IPS DF 19.7 (cell line): ENCODE measurements around the gene NUP88.

Experiments
- DNase-seq: peaks from one replicate; pipeline ENCODE4 v3.0.0-alpha.2; 2013; ENCODE audit warnings: low read depth, low spot score

Gene NUP88

DNA sequence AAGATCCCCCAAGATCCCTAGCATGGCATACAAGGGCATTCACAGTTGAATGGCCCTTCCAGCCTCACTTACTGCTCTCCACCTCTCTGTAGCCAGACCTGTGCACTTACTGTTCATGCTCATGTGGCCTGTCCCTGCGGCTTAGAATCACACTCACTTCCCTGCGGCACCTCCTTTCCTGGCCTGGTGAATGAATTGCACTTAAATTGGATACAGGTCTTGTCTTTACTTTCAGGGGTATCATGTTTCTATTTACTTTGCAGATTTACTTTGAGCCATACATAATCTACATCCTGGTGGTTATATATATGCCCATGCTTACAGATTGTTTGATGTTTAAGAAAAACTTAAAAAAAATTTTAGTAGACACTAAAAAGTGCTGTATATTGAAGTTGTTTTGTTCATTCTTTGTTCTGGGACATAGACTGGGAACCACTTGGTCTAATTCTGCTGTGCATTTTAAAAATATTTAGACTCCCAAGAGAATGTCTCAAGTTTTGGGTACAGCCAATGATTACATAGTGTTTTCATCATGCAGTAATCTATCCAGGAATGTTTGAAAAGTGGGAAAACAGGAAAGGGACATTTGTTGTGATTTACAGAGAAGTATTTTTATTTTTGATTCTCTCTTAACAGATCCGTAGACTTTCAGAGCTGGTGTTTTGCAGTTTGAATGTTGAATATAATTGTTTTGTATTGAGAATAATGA is 63.9 kb downstream of the NUP88 start:
- no peak for DNase-seq

DNA sequence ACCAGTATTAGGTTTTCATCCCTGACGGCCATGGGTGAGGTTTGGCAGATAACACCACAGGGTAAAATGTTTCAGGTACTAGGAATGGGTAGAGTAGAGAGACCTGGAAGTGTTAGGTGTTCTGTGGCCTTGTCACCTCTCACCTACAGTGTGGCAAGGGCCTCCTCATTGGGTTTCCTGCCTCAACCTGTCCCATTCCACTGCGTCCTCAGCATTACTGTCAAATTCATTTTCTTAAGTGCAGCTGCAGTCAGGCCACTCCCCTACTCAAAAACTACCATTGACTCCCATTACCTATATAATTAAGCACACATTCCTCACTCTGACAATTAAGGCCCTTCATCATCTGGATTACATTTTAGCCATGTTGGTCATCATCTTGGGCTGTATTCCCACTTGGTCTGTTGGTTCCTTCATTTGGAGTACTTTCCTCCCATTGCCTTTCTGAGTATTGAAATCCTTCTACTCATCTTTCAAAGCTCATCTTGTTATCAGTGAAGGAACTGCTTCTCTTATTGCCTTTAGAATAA is 64.5 kb downstream of the NUP88 start:
- no peak for DNase-seq

GRCh38 chr17:5354310-5354709 is 65.2 kb downstream of the NUP88 start:
- DNase-seq: no peak

- no peak for DNase-seq
Measured at GRCh38 chr17:5352681-5353289, 66.7 kb downstream of the NUP88 start.

DNA sequence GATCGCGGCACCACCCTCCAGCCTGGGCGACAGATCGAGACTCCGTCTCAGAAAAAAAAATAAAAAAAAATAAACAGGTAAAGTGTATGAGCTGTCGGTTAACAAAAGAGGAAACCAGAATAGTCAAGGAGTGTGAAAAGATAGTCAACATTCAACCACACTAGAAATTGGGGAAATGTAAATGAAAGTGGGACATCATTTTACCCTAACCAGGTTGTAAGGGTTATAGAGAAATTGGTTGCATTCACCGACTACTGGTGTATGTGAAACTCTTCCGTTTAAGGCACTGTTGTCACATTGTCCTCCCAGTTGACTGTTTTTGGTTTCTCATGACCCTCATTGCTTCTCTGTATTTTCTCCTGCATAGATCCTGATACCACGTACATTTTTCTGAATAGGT is 74.5 kb downstream of the NUP88 start:
- DNase-seq: no peak
